Tibial artery (tissue), 4 donors: ENCODE data around the gene ZNF831.

Experiments
- DNase-seq, 2 donors: peaks; one replicate each; pipeline ENCODE4 v3.0.0-alpha.2; 2019
- H3K27ac ChIP-seq, 2 donors: fragments of 200-600 bp; sonication (generic) in 1 of 2; 1 replicate in 1 of 2; 2 replicates in 1 of 2; pipeline ENCODE4 v1.5.1; 2018 to 2019; ENCODE audit warnings: mild to moderate bottlenecking in 1 of 2
- H3K27me3 ChIP-seq, 2 donors: fragments of 200-600 bp; sonication (generic) in 1 of 2; one replicate each; pipeline versions ENCODE4 v1.5.1 to v1.6.0; 2016 to 2019
- H3K36me3 ChIP-seq, 3 donors: fragments of 200-600 bp; sonication (generic) in 2 of 3; one replicate each; pipeline ENCODE4 v1.5.1; 2016 to 2019; ENCODE audit warnings: mild to moderate bottlenecking in 2 of 3
- H3K4me1 ChIP-seq, 4 donors: fragments of 200-600 bp; sonication (generic) in 2 of 4; 1 replicate in 3 of 4; 2 replicates in 1 of 4; pipeline ENCODE4 v1.5.1; 2016 to 2019
- H3K4me3 ChIP-seq, 2 donors: fragments of 200-600 bp; sonication (generic) in 1 of 2; 1 replicate in 1 of 2; 2 replicates in 1 of 2; pipeline ENCODE4 v1.5.1; 2018 to 2019; ENCODE audit warnings: mild to moderate bottlenecking in 2 of 2
- H3K9me3 ChIP-seq, 3 donors: fragments of 200-600 bp; sonication (generic) in 1 of 3; one replicate each; pipeline ENCODE4 v1.5.1; 2016 to 2019
- intact Hi-C: fragments of 100-400 bp; cut with DNase I; formaldehyde crosslinking; loops from one replicate; pipeline ENCODE4 v1.15.0; 2023; ENCODE audit warnings: low total_unique reads
- TF ChIP-seq, protein P1 (sequence below), 2 experiments: fragments of 200-600 bp in 1 of 2; fragments of 450-650 bp in 1 of 2; IDR thresholded peaks; one replicate each; pipeline ENCODE4 v1.5.1; 2017 to 2019; ENCODE audit warnings: antibody characterized with exemption in 2 of 2, mild to moderate bottlenecking in 1 of 2, moderate library complexity in 1 of 2

Gene ZNF831

DNA sequence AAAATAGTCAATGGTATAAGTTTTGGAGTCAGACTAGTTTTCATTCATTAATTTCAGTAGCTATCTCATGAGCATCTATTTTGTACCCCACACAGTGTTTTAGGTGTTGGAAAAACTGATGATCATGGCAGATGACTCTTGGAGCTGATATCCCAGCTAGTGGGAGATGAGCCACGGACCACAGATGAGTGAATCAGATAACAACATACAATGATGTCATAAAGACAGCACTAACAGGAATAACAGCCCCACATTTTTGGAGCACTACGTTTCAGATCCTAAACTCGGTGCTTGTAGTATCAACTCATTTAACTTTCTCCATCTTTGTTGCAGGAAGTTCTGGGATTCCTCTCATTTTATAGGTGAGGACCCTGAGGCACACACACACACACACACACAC, 69.0 kb downstream of the ZNF831 start:
- intact Hi-C loops: no loop called here
- Histone ChIP-seq H3K4me1 (no peaks in the 10 kb centered on the region), H3K36me3 (no peaks in the 10 kb centered on the region), H3K27ac (no peak overlapping the region), H3K4me3 (no peak overlapping the region), H3K9me3 (no peaks in the 10 kb centered on the region), H3K27me3 (peaks cover 0 to 49% of the 10 kb centered on the region in 2 donors)
- DNase-seq: no peak
- TF ChIP-seq, protein P1, sequence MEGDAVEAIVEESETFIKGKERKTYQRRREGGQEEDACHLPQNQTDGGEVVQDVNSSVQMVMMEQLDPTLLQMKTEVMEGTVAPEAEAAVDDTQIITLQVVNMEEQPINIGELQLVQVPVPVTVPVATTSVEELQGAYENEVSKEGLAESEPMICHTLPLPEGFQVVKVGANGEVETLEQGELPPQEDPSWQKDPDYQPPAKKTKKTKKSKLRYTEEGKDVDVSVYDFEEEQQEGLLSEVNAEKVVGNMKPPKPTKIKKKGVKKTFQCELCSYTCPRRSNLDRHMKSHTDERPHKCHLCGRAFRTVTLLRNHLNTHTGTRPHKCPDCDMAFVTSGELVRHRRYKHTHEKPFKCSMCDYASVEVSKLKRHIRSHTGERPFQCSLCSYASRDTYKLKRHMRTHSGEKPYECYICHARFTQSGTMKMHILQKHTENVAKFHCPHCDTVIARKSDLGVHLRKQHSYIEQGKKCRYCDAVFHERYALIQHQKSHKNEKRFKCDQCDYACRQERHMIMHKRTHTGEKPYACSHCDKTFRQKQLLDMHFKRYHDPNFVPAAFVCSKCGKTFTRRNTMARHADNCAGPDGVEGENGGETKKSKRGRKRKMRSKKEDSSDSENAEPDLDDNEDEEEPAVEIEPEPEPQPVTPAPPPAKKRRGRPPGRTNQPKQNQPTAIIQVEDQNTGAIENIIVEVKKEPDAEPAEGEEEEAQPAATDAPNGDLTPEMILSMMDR (IDR thresholded peaks at IDR 0.05): no peak

DNA sequence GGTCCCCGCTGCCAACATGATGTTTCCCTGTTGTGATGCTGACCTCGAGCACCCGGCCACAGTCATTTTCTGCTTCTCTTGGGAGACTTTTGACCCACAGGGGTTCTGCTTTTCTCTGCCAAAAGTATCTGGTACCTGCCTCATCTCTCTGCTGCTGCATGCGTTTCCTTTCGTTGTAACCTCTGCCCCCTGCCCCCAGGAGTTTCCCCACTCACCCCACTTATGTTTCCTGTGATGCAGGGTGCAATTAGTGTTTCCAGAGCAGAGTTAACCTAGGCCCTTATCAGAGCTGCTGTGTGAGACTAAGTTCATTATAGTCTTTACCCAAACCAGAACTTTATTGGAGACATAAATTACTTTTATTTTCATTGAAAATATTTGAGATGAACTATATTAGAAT, 71.6 kb downstream of the ZNF831 start:
- Histone ChIP-seq H3K27ac (no peak overlapping the region), H3K27me3 (peaks cover 0 to 32% of the 10 kb centered on the region in 2 donors), H3K4me3 (no peak overlapping the region), H3K9me3 (no peaks in the 10 kb centered on the region), H3K4me1 (no peaks in the 10 kb centered on the region), H3K36me3 (no peaks in the 10 kb centered on the region)
- intact Hi-C loops: no loop called here
- TF ChIP-seq, protein P1 (IDR thresholded peaks at IDR 0.05): no peak
- no peak for DNase-seq

DNA sequence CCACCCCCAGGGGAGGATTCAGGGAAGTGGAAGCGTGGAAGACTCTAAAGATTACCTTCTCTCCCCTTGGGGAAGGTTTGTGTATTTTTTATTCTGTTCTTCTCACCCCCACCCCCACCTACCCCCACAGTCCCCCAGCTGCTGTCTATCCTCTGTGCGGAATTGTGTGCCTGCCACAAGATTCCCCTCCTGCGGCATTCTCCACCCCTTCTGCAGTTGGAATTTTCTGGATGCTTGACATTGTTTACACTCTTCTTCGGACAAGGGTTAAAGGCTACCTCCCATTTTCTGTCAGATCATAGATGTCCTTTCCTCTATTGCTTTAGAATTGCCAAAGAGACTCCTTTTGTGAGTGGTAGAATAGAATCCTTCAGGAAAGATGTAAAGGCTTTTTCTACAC, 76.4 kb downstream of the ZNF831 start:
- Histone ChIP-seq H3K27me3 (peaks cover 0 to 14% of the 10 kb centered on the region in 2 donors), H3K36me3 (no peaks in the 10 kb centered on the region), H3K4me3 (no peak overlapping the region), H3K4me1 (no peaks in the 10 kb centered on the region), H3K9me3 (no peaks in the 10 kb centered on the region), H3K27ac (no peak overlapping the region)
- intact Hi-C loops: no loop called here
- DNase-seq: no peak
- TF ChIP-seq, protein P1 (IDR thresholded peaks at IDR 0.05): no peak

DNA sequence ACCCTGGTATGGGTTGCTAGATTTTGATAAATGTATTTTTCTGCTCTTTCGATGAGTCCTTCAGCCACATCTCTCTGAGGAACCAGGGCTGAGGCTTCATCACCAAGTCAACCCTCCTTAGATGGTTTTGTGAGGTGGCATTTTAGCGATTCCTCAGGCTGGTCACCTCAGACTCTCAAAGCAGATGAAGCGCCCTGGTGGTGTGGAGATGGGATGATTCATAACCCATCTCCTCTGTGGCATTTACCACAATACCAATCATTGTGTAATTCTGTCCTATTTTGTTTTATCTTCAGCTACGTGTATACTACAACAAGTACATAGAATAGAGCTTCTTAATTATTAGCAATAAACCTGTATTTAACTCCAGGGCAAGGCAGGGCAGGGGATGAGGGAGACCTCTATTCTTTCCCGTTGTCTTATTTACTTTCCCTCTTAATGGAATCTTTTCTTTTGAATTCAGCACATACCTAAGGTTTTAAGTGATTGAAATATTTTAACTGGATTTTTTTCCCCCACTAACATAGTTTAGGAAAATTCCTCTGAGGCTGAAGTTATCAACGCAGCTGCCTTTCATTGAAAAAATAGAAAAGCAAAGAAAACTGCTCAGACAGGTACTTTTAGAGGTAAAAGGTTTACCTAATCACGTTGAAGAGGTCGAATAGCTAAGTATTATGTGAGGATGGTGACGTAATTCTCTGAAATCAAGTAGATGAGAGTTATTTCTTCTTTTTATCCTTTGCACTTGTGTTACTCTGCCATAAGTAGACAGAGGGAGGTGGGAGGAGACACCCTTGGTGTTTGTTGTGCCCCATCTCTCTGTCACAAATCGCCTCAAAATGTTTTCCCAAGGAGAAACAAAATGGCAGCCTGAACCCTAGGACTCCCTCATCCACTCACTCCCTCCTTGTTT, 79.3 kb downstream of the ZNF831 start:
- Histone ChIP-seq H3K9me3 (no peaks in the 10 kb centered on the region), H3K4me3 (no peak overlapping the region), H3K27ac (no peak overlapping the region), H3K4me1 (no peaks in the 10 kb centered on the region), H3K36me3 (no peaks in the 10 kb centered on the region), H3K27me3 (peaks cover 0 to 16% of the 10 kb centered on the region in 2 donors)
- TF ChIP-seq, protein P1 (IDR thresholded peaks at IDR 0.05): no peak
- DNase-seq: no peak
- intact Hi-C loops: no loop called here

DNA sequence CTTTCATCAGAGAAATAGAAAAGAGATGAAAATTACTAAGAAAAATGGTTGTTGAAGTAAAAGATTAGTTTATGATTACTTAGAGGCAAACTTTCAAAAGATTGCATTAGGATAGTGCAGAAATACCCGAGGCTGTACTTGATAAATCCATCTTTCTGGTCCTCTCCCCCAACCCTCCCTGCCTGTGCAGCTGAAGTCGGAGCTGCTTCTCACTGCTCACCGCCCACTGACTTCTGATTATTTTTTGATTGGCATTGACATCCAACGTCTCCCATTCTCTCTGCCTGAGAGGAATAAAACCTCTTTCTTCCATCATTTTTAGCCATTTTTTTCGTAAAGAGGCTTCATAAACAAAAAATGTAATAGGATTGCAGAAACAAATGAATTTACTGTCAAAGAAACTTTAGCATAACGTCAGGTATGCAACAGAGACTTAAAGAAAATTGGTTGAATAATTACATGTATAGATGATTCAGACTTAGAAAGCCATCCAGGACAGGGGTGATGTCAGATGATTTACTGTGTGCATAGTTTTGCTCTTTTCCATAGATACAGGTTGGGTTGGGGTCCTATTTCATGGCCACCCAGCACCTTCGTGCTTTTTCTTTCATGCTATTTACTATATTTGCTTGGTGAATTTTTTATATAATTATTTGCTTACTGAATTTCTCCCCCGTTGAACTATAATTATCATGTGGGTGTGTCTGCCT, 83.2 kb downstream of the ZNF831 start:
- Histone ChIP-seq H3K27me3 (peaks cover 0 to 16% of the 10 kb centered on the region in 2 donors), H3K27ac (no peak overlapping the region), H3K9me3 (peaks cover 0 to 6% (median 0%) of the 10 kb centered on the region in 3 donors), H3K4me1 (no peaks in the 10 kb centered on the region), H3K36me3 (no peaks in the 10 kb centered on the region), H3K4me3 (no peak overlapping the region)
- TF ChIP-seq, protein P1 (IDR thresholded peaks at IDR 0.05): no peak
- no peak for DNase-seq
- intact Hi-C loops: no loop called here
